ENCODE data around the gene PDE2A. TPM values are rescaled to one million over a fixed set of nuclear protein-coding genes. Genes with fewer than 3 reads are reported as not detected.

The PDE2A gene
- total and polyA plus RNA-seq, 10 of the 15 experiments (the other 5 are each of a cell fraction or from before 2014, with no cell fraction given) = 0.06 to 0.15 (median 0.11) TPM; not detected in 6

DNA sequence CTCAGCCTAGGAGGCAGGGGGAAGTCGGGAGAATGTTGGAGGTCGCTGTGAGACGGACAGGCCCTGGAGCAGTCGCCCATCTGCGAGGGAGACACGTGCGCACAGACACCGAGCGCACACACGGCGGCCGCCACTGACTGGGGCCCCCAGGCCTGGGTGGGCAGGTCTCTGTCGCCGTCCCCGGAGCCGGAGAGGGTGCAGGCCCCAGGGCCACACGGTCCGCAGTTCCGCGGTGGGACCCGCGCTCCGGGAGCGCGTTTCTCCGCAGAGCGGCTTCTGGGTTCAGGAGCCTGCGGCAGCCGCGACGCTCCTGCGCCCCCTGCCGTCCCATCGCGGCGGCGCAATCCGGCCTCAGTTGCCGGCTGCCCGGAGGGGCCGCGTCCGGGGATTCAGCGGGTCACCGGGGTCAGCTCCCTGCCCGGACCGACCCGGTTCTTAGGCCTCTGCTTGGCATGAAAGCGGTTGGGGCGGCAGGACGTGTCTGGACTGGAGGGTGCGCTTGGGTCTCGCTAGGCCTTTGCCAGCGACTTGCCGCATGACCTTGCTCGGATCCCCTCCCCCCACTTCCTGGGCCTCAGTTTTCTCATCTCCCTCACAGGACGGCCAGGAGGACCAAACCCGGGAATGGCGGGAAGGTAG, 31.2 kb downstream of the PDE2A start (continued):
- no peak for TF ChIP-seq NKRF (conservative IDR thresholded peaks at IDR 0.05)
- peak; percentile 83 for TF ChIP-seq SUZ12 (IDR thresholded peaks at IDR 0.05; ENCODE audit: unreplicated experiment)
- TF ChIP-seq RAD21 (IDR thresholded peaks at IDR 0.05; ENCODE audit: insufficient read depth, low read depth, low read length) = peak; percentile 69
- no peak for TF ChIP-seq EZH2 (IDR thresholded peaks at IDR 0.05; ENCODE audit: borderline replicate concordance, control insufficient read depth, low read depth, low read length)
- TF ChIP-seq GATAD2B (conservative IDR thresholded peaks at IDR 0.05; ENCODE audit: low read depth) = no peak; the same call in none of the 2 replicates
- peak; percentile 34; the same call in 1 of the 2 replicates for TF ChIP-seq RUNX3 (IDR thresholded peaks at IDR 0.05; ENCODE audit: low read length)
- TF ChIP-seq ZNF24 (IDR thresholded peaks at IDR 0.05) = no peak
- TF ChIP-seq MEF2B (IDR thresholded peaks at IDR 0.05; ENCODE audit: partially characterized antibody, poor library complexity, severe bottlenecking) = no peak
- TF ChIP-seq SMAD1 (IDR thresholded peaks at IDR 0.05; ENCODE audit: low read depth, partially characterized antibody) = no peak
- no peak for TF ChIP-seq PKNOX1 (IDR thresholded peaks at IDR 0.05)
